ENCODE measurements around the gene TMEM132C. TPM values are rescaled to one million over a fixed set of nuclear protein-coding genes. Genes with fewer than 3 reads are reported as not detected.

TMEM132C gene
- total RNA-seq, 2 donors from 2014 or later, result 0.26 to 0.33 TPM

DNA sequence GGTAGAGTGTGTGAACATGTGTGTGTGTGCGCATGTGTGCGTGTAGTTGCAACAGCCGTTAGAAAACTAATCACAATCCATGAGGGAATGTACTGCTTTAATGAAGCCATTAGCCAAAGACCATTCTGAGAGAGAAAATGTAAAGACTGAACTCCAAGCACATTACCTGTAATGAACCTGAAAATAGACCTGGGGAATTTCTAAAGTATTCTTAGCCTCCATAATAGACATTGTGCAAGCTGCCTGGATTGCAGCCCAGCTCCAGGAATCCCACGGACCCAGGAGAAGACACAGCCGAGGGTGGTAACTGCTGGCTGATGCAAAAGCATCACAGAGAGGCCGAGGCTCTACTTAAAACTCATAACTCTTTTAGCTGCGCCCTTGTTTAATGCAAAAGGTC lies 400.2 kb downstream of the TMEM132C start:
- Mint-ChIP-seq H3K27ac (no peak overlapping the region), H3K27me3 (ENCODE audit: insufficient read depth) (peaks cover 3% of the 10 kb centered on the region), H3K9me3 (peaks cover 2% of the 10 kb centered on the region), H3K36me3 (ENCODE audit: low read depth) (no peaks in the 10 kb centered on the region), H3K4me3 (no peak overlapping the region), H3K4me1 (no peaks in the 10 kb centered on the region)
- no peak overlapping the region for H3K4me3 ChIP-seq (ENCODE audit: low read length)
- TF ChIP-seq, protein P1, sequence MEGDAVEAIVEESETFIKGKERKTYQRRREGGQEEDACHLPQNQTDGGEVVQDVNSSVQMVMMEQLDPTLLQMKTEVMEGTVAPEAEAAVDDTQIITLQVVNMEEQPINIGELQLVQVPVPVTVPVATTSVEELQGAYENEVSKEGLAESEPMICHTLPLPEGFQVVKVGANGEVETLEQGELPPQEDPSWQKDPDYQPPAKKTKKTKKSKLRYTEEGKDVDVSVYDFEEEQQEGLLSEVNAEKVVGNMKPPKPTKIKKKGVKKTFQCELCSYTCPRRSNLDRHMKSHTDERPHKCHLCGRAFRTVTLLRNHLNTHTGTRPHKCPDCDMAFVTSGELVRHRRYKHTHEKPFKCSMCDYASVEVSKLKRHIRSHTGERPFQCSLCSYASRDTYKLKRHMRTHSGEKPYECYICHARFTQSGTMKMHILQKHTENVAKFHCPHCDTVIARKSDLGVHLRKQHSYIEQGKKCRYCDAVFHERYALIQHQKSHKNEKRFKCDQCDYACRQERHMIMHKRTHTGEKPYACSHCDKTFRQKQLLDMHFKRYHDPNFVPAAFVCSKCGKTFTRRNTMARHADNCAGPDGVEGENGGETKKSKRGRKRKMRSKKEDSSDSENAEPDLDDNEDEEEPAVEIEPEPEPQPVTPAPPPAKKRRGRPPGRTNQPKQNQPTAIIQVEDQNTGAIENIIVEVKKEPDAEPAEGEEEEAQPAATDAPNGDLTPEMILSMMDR (conservative IDR thresholded peaks at IDR 0.05), result no peak
- no peaks in the 10 kb centered on the region for H3K36me3 ChIP-seq (ENCODE audit: control insufficient read depth, insufficient read depth, low read length)
- WGBS, 2 experiments (ENCODE audit: insufficient coverage in 1 of 2, insufficient read length in 1 of 2), result 93 to 97% methylated on average over 7 of the region's 7 CpGs
- H3K9me3 ChIP-seq (ENCODE audit: control insufficient read depth, low read length), result no peaks in the 10 kb centered on the region
- no peak overlapping the region for H3K9ac ChIP-seq (ENCODE audit: extremely low read depth, low read length, poor library complexity, severe bottlenecking)
- no peak for DNase-seq
- no peak overlapping the region for H3K27ac ChIP-seq (ENCODE audit: low read depth, low read length)
- H3K4me1 ChIP-seq (ENCODE audit: control insufficient read depth, insufficient read depth, low read length), result no peaks in the 10 kb centered on the region
- H3K27me3 ChIP-seq (ENCODE audit: control insufficient read depth, insufficient read depth, low read length, poor library complexity, severe bottlenecking), result no peaks in the 10 kb centered on the region

- peaks cover 3% of the 10 kb centered on the region for H3K27me3 Mint-ChIP-seq (ENCODE audit: insufficient read depth)
- no peak overlapping the region for H3K27ac Mint-ChIP-seq
- WGBS, 2 experiments (ENCODE audit: insufficient coverage in 1 of 2, insufficient read length in 1 of 2), result 80 to 93% methylated on average over 3 to 5 of the region's 5 CpGs
- Histone ChIP-seq H3K9ac (ENCODE audit: extremely low read depth, low read length, poor library complexity, severe bottlenecking) (no peak overlapping the region), H3K4me1 (ENCODE audit: control insufficient read depth, insufficient read depth, low read length) (no peaks in the 10 kb centered on the region), H3K9me3 (ENCODE audit: control insufficient read depth, low read length) (no peaks in the 10 kb centered on the region), H3K36me3 (ENCODE audit: control insufficient read depth, insufficient read depth, low read length) (no peaks in the 10 kb centered on the region), H3K27ac (ENCODE audit: low read depth, low read length) (no peak overlapping the region), H3K27me3 (ENCODE audit: control insufficient read depth, insufficient read depth, low read length, poor library complexity, severe bottlenecking) (no peaks in the 10 kb centered on the region), H3K4me3 (ENCODE audit: low read length) (no peak overlapping the region)
- H3K36me3 Mint-ChIP-seq (ENCODE audit: low read depth), result no peaks in the 10 kb centered on the region
- DNase-seq, result no peak
- peaks cover 2% of the 10 kb centered on the region for H3K9me3 Mint-ChIP-seq
- H3K4me1 Mint-ChIP-seq, result no peaks in the 10 kb centered on the region
- H3K4me3 Mint-ChIP-seq, result no peak overlapping the region
- TF ChIP-seq, protein P1 (conservative IDR thresholded peaks at IDR 0.05), result peak; percentile 60
Measured at GRCh38 chr12:128671528-128672042, 404.6 kb downstream of the TMEM132C start.

DNA sequence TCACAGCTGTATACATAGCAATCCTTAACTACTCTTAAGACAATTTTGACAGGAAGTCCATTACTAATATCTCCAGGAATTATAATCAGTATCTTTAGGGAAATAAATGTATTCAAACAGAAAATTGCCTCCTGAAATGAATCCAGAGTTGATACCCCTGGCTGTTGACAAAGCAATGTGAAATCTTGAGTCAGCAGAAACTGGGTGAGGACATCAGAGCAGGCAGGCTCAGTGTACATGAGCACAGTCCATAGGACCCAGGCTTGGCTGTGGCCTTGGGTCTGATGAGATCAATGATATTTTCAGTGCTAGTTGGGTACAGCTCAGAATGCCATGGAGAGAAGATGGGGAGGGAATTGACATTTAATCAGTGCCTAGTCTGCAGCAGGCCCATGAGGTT lies 405.5 kb downstream of the TMEM132C start:
- Histone ChIP-seq H3K4me1 (ENCODE audit: control insufficient read depth, insufficient read depth, low read length) (no peaks in the 10 kb centered on the region), H3K9ac (ENCODE audit: extremely low read depth, low read length, poor library complexity, severe bottlenecking) (no peak overlapping the region), H3K9me3 (ENCODE audit: control insufficient read depth, low read length) (no peaks in the 10 kb centered on the region), H3K27me3 (ENCODE audit: control insufficient read depth, insufficient read depth, low read length, poor library complexity, severe bottlenecking) (no peaks in the 10 kb centered on the region), H3K4me3 (ENCODE audit: low read length) (no peak overlapping the region), H3K36me3 (ENCODE audit: control insufficient read depth, insufficient read depth, low read length) (no peaks in the 10 kb centered on the region), H3K27ac (ENCODE audit: low read depth, low read length) (no peak overlapping the region)
- Mint-ChIP-seq H3K36me3 (ENCODE audit: low read depth) (no peaks in the 10 kb centered on the region), H3K27ac (no peak overlapping the region), H3K4me1 (no peaks in the 10 kb centered on the region), H3K27me3 (ENCODE audit: insufficient read depth) (peaks cover 3% of the 10 kb centered on the region), H3K4me3 (no peak overlapping the region), H3K9me3 (peaks cover 2% of the 10 kb centered on the region)
- TF ChIP-seq, protein P1 (conservative IDR thresholded peaks at IDR 0.05), result no peak
- no peak for DNase-seq
